ENCODE measurements around the gene IL1RAPL1. TPM values are rescaled to one million over a fixed set of nuclear protein-coding genes. Genes with fewer than 3 reads are reported as not detected.

Gene IL1RAPL1
- total and polyA plus RNA-seq, 9 of the 15 experiments (the other 6 are each of a cell fraction or from before 2014, with no cell fraction given) = 0.04 to 0.07 (median 0.04) TPM; not detected in 6

DNA sequence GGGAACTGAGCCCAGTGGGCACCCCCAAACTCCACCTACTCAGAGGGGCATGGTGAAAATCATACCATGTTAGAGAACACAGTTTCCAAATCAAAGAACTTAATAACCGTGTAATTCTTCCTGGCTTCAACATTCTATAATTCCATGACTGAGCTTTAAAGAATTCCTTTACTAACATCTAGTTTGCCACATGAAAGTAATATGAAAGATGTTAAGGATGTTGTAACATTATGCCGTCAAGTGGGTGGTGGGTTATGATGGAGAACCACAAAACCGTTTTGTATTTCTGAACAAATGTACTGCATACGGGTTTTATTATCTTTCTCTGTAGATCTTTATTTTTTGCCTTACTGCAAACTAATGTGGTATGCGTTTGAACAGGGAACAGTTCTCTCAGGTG, 1079.1 kb downstream of the IL1RAPL1 start:
- Histone ChIP-seq H3K27ac (ENCODE audit: extremely low read depth, low read depth, low read length) (no peak overlapping the region), H3K9me1 (ENCODE audit: control insufficient read depth, insufficient read depth, low read length) (no peaks in the 10 kb centered on the region), H3K27me3 (ENCODE audit: control insufficient read depth in 2 of 2, insufficient read depth in 2 of 2, low read length in 2 of 2) (no peaks in the 10 kb centered on the region), H3K4me2 (ENCODE audit: insufficient read depth, low read length) (no peak overlapping the region), H3K4me1 (replicated peaks in 1 of 2; ENCODE audit: control insufficient read depth in 2 of 2, insufficient read depth in 2 of 2, low read length in 2 of 2) (no peaks in the 10 kb centered on the region), H2AFZ (ENCODE audit: low read depth, low read length) (no peak overlapping the region), H3K9me3 (replicated peaks; ENCODE audit: control insufficient read depth, insufficient read depth, low read depth, low read length) (no peaks in the 10 kb centered on the region), H3K4me3 (no peak overlapping the region), H3K9ac (ENCODE audit: insufficient read depth in 1 of 2, low read depth in 2 of 2, low read length in 2 of 2) (no peak overlapping the region), H3K36me3 (ENCODE audit: control insufficient read depth, insufficient read depth, low read length) (no peaks in the 10 kb centered on the region), H4K20me1 (replicated peaks; ENCODE audit: control insufficient read depth, insufficient read depth, low read length) (no peaks in the 10 kb centered on the region), H3K79me2 (ENCODE audit: control insufficient read depth, insufficient read depth, low read length) (no peaks in the 10 kb centered on the region)
- TF ChIP-seq ETS2 (tag; IDR thresholded peaks at IDR 0.05; ENCODE audit: borderline replicate concordance, poor library complexity, severe bottlenecking) = no peak
- no peak for TF ChIP-seq CGGBP1 (CRISPR knock-in tag; IDR thresholded peaks at IDR 0.05)
- TF ChIP-seq ZFP36 (IDR thresholded peaks at IDR 0.05; ENCODE audit: low read depth, low read length, partially characterized antibody) = no peak
- TF ChIP-seq PRDM10 (IDR thresholded peaks at IDR 0.05; ENCODE audit: partially characterized antibody) = no peak
- no TSS peak for BruUV-seq (replicated peaks)
- DNase-seq (ENCODE audit: extremely low read depth in 1 of 4, low spot score in 3 of 4) = no peak
- intact Hi-C loops (cut with micrococcal nuclease) = no loop called here
- in situ Hi-C loops (cut with MboI) = no loop called here
- ATAC-seq = no peak
- FAIRE-seq = no peak
- ChIA-PET CTCF (ENCODE audit: low intra/inter-chr PET ratio) (no interaction called here), POLR2A (no interaction called here)
- 3% methylated on average over 5 of the region's 5 CpGs for WGBS (ENCODE audit: insufficient coverage, low coverage, missing lambda C conversion rate)

Data from K562 (cell line).